Measurements from ENCODE around the gene MPV17. TPM values are rescaled to one million over a fixed set of nuclear protein-coding genes. Genes with fewer than 3 reads are reported as not detected.

Gene MPV17
- total RNA-seq, 1 experiment from 2014 or later, result 51.5 TPM

DNA sequence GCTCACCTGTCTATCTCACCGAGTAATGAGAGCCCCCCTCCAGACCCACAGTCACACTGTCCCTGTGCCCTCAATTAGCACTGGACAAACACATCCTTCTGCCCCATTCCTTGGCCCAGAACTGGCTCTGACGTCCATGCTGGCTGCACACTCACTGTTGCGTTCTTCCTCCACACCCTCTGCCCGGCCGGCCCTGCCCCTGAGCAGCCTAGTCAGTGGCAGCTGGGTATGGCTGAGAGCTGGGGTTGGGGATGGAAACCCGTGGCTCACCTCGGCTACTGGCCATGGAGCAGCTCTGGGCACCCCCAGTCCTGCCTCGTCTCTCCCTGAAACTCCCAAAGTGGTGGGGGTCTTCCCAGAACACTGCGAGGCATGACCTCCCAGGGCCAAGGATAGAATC lies 8.2 kb downstream of the MPV17 start:
- H3K4me1 Mint-ChIP-seq, result peaks cover 6% of the 10 kb centered on the region
- CTCF ChIA-PET, result interaction anchor here (1.5 to 2.7 kb wide), 2 partner anchors 12 to 64 kb away, joined by 3 to 20 read pairs; no protein-coding TSS in a partner anchor
- DNase-seq (ENCODE audit: low spot score) (no peak), ATAC-seq (no peak)
- no peak overlapping the region for H3K4me3 Mint-ChIP-seq
- POLR2A ChIA-PET, result interaction anchor here (0.6 kb wide), 1 partner anchor 11 kb away, joined by 4 read pairs; no protein-coding TSS in a partner anchor
- peaks cover 1% of the 10 kb centered on the region for H3K27me3 Mint-ChIP-seq (ENCODE audit: low read depth)
- no peak overlapping the region for H3K27ac Mint-ChIP-seq
- H3K9me3 Mint-ChIP-seq, result no peaks in the 10 kb centered on the region
- H3K36me3 Mint-ChIP-seq, result peaks cover 2% of the 10 kb centered on the region
- TF ChIP-seq NR3C1 (CRISPR knock-in tag; conservative IDR thresholded peaks at IDR 0.05; ENCODE audit: low read depth) (no peak), ZNF121 (CRISPR knock-in tag; IDR thresholded peaks at IDR 0.05) (no peak)
- TF ChIP-seq, protein P1, sequence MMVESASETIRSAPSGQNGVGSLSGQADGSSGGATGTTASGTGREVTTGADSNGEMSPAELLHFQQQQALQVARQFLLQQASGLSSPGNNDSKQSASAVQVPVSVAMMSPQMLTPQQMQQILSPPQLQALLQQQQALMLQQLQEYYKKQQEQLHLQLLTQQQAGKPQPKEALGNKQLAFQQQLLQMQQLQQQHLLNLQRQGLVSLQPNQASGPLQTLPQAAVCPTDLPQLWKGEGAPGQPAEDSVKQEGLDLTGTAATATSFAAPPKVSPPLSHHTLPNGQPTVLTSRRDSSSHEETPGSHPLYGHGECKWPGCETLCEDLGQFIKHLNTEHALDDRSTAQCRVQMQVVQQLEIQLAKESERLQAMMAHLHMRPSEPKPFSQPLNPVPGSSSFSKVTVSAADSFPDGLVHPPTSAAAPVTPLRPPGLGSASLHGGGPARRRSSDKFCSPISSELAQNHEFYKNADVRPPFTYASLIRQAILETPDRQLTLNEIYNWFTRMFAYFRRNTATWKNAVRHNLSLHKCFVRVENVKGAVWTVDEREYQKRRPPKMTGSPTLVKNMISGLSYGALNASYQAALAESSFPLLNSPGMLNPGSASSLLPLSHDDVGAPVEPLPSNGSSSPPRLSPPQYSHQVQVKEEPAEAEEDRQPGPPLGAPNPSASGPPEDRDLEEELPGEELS (CRISPR knock-in tag; IDR thresholded peaks at IDR 0.05), result no peak
- TF ChIP-seq, protein P2, sequence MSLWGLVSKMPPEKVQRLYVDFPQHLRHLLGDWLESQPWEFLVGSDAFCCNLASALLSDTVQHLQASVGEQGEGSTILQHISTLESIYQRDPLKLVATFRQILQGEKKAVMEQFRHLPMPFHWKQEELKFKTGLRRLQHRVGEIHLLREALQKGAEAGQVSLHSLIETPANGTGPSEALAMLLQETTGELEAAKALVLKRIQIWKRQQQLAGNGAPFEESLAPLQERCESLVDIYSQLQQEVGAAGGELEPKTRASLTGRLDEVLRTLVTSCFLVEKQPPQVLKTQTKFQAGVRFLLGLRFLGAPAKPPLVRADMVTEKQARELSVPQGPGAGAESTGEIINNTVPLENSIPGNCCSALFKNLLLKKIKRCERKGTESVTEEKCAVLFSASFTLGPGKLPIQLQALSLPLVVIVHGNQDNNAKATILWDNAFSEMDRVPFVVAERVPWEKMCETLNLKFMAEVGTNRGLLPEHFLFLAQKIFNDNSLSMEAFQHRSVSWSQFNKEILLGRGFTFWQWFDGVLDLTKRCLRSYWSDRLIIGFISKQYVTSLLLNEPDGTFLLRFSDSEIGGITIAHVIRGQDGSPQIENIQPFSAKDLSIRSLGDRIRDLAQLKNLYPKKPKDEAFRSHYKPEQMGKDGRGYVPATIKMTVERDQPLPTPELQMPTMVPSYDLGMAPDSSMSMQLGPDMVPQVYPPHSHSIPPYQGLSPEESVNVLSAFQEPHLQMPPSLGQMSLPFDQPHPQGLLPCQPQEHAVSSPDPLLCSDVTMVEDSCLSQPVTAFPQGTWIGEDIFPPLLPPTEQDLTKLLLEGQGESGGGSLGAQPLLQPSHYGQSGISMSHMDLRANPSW (CRISPR knock-in tag; conservative IDR thresholded peaks at IDR 0.05; ENCODE audit: low read depth), result no peak
- TF ChIP-seq, protein P3, sequence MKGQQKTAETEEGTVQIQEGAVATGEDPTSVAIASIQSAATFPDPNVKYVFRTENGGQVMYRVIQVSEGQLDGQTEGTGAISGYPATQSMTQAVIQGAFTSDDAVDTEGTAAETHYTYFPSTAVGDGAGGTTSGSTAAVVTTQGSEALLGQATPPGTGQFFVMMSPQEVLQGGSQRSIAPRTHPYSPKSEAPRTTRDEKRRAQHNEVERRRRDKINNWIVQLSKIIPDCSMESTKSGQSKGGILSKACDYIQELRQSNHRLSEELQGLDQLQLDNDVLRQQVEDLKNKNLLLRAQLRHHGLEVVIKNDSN (CRISPR knock-in tag; IDR thresholded peaks at IDR 0.05), result no peak
- TF ChIP-seq, protein P4, sequence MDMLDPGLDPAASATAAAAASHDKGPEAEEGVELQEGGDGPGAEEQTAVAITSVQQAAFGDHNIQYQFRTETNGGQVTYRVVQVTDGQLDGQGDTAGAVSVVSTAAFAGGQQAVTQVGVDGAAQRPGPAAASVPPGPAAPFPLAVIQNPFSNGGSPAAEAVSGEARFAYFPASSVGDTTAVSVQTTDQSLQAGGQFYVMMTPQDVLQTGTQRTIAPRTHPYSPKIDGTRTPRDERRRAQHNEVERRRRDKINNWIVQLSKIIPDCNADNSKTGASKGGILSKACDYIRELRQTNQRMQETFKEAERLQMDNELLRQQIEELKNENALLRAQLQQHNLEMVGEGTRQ (CRISPR knock-in tag; IDR thresholded peaks at IDR 0.05), result no peak

DNA sequence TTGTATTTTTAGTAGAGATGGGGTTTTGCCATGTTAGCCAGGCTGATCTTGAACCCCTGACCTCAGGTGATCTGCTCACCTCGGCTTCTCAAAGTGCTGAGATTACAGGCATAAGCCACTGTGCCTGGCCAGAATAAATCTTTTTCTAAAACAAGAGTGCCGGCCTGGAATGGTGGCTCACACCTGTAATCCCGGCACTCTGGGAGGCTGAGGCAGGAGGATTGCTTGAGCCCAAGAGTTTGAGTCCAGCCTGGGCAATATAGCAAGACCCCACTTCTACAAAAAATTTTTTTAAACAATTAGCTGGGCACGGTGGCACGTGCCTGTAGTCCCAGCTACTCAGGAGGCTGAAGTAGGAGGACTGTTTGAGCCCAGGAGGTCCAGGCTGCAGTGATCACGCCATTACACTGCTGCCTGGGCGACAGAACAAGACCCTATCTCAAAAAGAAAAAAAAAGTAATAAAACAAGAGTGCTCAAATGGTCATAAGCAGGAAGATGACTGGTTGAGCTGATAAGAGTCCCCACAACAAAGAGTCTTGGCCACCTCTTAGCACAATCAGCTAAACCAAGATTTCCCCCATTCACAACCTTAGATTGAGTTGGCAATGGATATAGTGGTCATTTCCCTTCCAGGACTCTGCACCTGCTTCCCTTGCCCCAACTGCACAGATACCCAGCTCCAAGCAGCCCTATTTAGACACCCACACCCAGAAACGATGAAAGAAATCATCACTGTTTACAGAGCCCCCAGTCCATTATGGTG lies 8.8 kb downstream of the MPV17 start:
- no peak for DNase-seq (ENCODE audit: low spot score)
- H3K36me3 Mint-ChIP-seq, result peaks cover 6% of the 10 kb centered on the region
- CTCF ChIA-PET, result interaction anchor here (1.5 to 2.7 kb wide), 2 partner anchors 11 to 63 kb away, joined by 3 to 20 read pairs; no protein-coding TSS in a partner anchor
- H3K9me3 Mint-ChIP-seq, result no peaks in the 10 kb centered on the region
- peaks cover 6% of the 10 kb centered on the region for H3K4me1 Mint-ChIP-seq
- H3K27ac Mint-ChIP-seq, result no peak overlapping the region
- H3K4me3 Mint-ChIP-seq, result no peak overlapping the region
- ATAC-seq, result no peak
- H3K27me3 Mint-ChIP-seq (ENCODE audit: low read depth), result peaks cover 6% of the 10 kb centered on the region
- POLR2A ChIA-PET, result no interaction called here
- TF ChIP-seq GRHL2 (CRISPR knock-in tag; IDR thresholded peaks at IDR 0.05; ENCODE audit: insufficient replicate concordance, severe bottlenecking), result no peak
- TF ChIP-seq, protein P5, sequence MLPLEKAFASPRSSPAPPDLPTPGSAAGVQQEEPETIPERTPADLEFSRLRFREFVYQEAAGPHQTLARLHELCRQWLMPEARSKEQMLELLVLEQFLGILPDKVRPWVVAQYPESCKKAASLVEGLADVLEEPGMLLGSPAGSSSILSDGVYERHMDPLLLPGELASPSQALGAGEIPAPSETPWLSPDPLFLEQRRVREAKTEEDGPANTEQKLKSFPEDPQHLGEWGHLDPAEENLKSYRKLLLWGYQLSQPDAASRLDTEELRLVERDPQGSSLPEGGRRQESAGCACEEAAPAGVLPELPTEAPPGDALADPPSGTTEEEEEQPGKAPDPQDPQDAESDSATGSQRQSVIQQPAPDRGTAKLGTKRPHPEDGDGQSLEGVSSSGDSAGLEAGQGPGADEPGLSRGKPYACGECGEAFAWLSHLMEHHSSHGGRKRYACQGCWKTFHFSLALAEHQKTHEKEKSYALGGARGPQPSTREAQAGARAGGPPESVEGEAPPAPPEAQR (CRISPR knock-in tag; IDR thresholded peaks at IDR 0.05), result no peak
- TF ChIP-seq TCF7 (CRISPR knock-in tag; IDR thresholded peaks at IDR 0.05; ENCODE audit: low read depth), result no peak
- TF ChIP-seq FOXK1 (CRISPR knock-in tag; IDR thresholded peaks at IDR 0.05), result no peak
- TF ChIP-seq, protein P1 (CRISPR knock-in tag; IDR thresholded peaks at IDR 0.05), result no peak
- TF ChIP-seq ESRRA (CRISPR knock-in tag; IDR thresholded peaks at IDR 0.05; ENCODE audit: borderline replicate concordance), result no peak
- TF ChIP-seq HMGA2 (CRISPR knock-in tag; IDR thresholded peaks at IDR 0.05), result no peak
- TF ChIP-seq, protein P6, sequence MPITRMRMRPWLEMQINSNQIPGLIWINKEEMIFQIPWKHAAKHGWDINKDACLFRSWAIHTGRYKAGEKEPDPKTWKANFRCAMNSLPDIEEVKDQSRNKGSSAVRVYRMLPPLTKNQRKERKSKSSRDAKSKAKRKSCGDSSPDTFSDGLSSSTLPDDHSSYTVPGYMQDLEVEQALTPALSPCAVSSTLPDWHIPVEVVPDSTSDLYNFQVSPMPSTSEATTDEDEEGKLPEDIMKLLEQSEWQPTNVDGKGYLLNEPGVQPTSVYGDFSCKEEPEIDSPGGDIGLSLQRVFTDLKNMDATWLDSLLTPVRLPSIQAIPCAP (CRISPR knock-in tag; IDR thresholded peaks at IDR 0.05), result no peak
- no peak for TF ChIP-seq ZNF138 (CRISPR knock-in tag; conservative IDR thresholded peaks at IDR 0.05)
- no peak for TF ChIP-seq NR3C1 (CRISPR knock-in tag; conservative IDR thresholded peaks at IDR 0.05; ENCODE audit: low read depth)
- TF ChIP-seq, protein P7, sequence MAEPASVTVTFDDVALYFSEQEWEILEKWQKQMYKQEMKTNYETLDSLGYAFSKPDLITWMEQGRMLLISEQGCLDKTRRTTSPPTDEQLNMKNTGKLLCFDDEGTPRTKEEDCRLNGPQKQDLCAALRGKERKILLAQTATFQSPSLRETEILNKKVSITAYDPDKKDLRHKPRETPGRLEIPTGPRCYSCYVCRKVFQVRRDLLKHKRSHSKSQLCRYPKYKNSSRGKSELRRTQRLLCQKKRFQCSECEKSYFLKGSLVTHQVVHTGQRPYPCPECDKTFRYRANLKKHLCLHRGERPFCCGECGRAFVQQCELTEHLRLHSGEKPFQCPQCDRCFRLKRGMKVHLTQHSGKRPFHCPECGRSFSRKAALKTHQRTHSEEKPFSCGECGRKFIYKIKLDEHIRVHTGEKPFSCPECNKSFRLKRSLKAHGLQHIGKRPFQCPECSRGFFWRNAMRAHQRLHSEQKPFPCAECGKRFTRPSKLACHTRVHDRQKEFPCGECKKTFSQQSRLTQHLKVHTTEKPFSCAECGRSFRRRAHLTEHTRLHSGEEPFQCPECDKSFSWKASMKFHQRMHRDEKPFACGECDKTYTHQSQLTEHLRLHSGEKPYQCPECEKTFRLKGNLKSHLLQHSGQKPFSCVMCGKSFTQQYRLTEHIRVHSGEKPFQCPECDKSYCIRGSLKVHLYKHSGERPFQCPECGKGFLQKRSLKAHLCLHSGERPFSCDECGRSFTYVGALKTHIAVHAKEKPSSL (CRISPR knock-in tag; conservative IDR thresholded peaks at IDR 0.05), result no peak
- TF ChIP-seq NFYB (CRISPR knock-in tag; conservative IDR thresholded peaks at IDR 0.05; ENCODE audit: low read depth), result no peak
- TF ChIP-seq, protein P8, sequence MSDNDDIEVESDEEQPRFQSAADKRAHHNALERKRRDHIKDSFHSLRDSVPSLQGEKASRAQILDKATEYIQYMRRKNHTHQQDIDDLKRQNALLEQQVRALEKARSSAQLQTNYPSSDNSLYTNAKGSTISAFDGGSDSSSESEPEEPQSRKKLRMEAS (CRISPR knock-in tag; IDR thresholded peaks at IDR 0.05), result no peak
- TF ChIP-seq ZNF121 (CRISPR knock-in tag; IDR thresholded peaks at IDR 0.05), result no peak
